A549 treated with ZK216348 at 1 μM for 4 hours (cell line): ENCODE measurements around the gene PNMA6A. TPM values are rescaled to one million over a fixed set of nuclear protein-coding genes. Genes with fewer than 3 reads are reported as not detected.

Experiments used
- total RNA-seq: library from RNA; stranded (reverse); fragments of 200-300 nt; extraction: Qiagen RNA extraction; gene quantifications from 5 replicates; pipeline ENCODE4 v1.2.3, GENCODE V29; 2022; ENCODE audit warnings: low read depth

Gene PNMA6A
- total RNA-seq = 2.9 to 6.2 TPM (median 4.6 TPM) in 5 replicates

GRCh38 chrX:153071909-153072583, at the start of gene PNMA6A:
Gene PNMA6A (plus strand): TSS chrX:153072454. CDS start chrX:153073063, 609 bp downstream.

GRCh38 chrX:153055871-153056749, 16.1 kb upstream of the PNMA6A start, which contains the start of gene PNMA3:
Gene PNMA3 (plus strand): TSS chrX:153056470. CDS start chrX:153057056, 586 bp downstream.

Other genes starting within 250 kb of the PNMA6A start
- 69.0 to 113 TPM (median 72.2 TPM) in 5 replicates for gene CETN2, start 241.7 kb upstream of the PNMA6A start, total RNA-seq
- 40.0 to 44.4 TPM (median 41.9 TPM) in 5 replicates for gene NSDHL, start 241.4 kb upstream of the PNMA6A start, total RNA-seq
- gene ZNF185, start 174.4 kb upstream of the PNMA6A start, total RNA-seq = 6.7 to 8.8 TPM (median 7.8 TPM) in 5 replicates
- gene PNMA5, start 78.3 kb upstream of the PNMA6A start, total RNA-seq = not detected in 5 replicates
- 0.07 to 0.31 TPM (median 0.20 TPM) in 5 replicates for gene PNMA3, start 16.0 kb upstream of the PNMA6A start, total RNA-seq
- 0.09 to 0.28 TPM (median 0.18 TPM) in 4 of 5 replicates, not detected in the other for gene MAGEA1, start 106.8 kb downstream of the PNMA6A start, total RNA-seq
- not detected in 5 replicates for gene PNMA6F, start 249.3 kb downstream of the PNMA6A start, total RNA-seq